NCI-H1436 treated with DMSO at 0.1 percent for 48 hours (cell line): ENCODE measurements around the gene AIFM3.
"Not testable (repeated sequence)": the region's sequence is repeated elsewhere in the genome, so short reads cannot be mapped to it uniquely, and the experiment has no call there.

Experiments used
- DNase-seq: peaks from one replicate; lab custom pipeline; 2025; lab: John Stamatoyannopoulos, UW

The AIFM3 gene

GRCh38 chr22:20992056-20992442 lies 25.0 kb downstream of the AIFM3 start:
- no peak for DNase-seq

DNA sequence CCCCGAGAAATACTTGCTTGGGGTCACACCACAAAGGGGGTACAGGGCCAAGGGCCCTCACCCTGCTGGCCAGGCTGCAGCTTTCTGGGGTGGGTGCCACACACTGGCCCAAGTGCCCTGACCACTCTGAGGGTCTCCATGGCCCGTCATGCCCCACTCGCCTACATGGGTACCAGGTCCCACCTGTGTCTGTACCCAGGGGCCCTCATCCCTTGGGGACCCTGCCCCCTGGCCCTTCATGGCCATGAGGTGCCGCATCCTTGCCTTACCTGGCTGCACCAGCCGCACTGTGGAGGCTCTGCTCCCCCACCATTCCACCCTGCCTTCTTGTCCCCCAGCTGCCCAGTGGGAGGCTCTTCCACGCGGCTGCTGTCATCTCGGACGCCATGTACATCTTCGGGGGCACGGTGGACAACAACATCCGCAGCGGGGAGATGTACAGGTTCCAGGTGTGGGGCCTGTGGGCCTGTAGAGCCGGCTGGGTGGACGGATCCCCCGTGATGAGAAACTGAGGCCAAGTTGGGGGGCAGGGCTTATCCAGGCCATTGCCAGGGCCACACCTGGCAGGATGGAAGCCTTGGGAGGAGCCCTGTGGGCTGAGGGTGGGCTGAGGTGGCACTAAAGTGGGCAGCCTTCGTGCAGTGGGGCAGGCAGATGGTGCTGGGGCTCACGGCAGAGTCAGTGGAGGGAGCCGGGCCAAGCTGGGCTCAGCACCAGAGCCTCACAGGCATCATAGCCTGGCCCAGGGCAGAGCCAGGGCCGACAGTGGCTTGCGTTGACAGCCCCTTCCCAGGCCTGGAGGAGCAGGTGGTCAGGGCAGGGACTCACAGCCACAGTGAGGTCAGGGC lies 25.6 kb downstream of the AIFM3 start:
- no peak for DNase-seq

DNA sequence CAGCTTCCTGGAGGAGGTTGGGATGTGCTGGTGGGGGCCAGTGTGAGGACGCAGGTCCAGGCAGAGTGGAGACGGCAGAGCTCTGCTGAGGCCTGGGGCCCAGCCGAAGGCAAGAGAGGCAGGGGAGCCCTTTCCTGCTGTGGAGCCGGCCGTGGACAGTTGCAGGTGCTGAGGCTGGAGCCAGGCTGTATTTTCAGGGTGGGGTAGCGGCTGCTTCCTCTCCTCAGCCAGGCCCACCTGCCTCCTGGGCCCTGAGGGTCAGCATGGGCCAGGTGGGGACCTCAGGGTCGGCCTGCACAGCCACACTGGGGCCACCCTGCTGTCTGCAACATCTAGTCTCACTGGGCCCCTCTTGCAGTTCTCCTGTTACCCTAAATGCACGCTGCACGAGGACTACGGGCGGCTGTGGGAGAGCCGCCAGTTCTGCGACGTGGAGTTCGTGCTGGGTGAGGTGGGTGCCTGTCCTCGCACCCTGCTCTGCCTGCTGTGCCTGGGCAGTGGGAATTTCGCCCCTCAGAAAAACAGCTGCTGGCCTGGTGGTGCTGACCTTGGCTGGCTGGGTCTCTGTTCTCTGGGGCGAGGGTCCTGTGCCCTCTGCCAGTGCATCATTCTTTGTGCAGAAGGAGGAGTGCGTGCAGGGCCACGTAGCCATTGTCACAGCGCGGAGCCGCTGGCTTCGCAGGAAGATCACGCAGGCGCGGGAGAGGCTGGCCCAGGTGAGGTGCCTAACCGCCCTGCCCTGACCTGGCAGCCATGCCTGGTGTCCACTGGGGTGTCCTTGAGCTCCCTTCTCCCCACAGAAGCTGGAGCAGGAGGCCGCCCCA lies 26.5 kb downstream of the AIFM3 start:
- no peak for DNase-seq

- DNase-seq: no peak
These were observed 27.3 kb downstream of the AIFM3 start for GRCh38 chr22:20994128-20994901.

GRCh38 chr22:20994902-20995241 lies 27.8 kb downstream of the AIFM3 start:
- DNase-seq: no peak

- no peak for DNase-seq
These were observed 28.4 kb downstream of the AIFM3 start for GRCh38 chr22:20995329-20996030.

- no peak for DNase-seq
These were observed 29.0 kb downstream of the AIFM3 start for GRCh38 chr22:20996031-20996410.

GRCh38 chr22:20996598-20997535 lies 29.8 kb downstream of the AIFM3 start:
- DNase-seq: no peak

DNA sequence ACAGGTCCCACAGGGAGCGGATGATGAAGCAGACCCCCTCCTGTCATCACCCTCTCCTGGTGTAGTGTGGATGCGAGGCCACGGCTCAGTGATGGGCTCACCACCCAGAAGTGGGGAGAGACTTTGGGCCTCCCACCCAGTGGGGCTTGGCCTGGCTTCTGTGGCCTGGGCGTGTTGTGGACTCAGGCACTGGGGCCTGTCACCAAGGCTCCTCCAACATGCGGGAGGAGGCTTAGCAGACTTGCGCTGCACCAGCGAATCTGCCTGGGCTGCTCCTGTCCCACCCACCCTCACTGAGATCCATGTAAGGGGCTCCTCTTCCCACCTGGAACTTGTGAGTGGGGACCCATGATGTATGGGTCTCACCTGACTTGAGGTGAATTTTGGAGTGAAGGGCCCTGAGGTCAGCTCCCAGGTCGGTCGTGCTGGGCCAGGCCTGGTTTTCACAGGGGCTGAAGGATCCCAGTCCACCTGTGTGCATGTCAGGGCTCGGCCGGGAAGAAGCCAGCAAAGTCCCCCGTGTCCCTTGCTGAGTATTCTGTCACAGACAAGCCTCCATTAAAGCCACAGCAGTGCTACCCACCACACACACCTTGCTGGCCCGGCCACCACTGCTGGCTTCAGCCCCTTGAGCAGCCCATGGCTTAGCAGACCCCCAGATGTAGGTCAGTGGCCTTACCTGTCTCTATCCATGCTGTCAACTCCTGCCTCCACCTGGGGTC lies 30.6 kb downstream of the AIFM3 start:
- DNase-seq: no peak

DNA sequence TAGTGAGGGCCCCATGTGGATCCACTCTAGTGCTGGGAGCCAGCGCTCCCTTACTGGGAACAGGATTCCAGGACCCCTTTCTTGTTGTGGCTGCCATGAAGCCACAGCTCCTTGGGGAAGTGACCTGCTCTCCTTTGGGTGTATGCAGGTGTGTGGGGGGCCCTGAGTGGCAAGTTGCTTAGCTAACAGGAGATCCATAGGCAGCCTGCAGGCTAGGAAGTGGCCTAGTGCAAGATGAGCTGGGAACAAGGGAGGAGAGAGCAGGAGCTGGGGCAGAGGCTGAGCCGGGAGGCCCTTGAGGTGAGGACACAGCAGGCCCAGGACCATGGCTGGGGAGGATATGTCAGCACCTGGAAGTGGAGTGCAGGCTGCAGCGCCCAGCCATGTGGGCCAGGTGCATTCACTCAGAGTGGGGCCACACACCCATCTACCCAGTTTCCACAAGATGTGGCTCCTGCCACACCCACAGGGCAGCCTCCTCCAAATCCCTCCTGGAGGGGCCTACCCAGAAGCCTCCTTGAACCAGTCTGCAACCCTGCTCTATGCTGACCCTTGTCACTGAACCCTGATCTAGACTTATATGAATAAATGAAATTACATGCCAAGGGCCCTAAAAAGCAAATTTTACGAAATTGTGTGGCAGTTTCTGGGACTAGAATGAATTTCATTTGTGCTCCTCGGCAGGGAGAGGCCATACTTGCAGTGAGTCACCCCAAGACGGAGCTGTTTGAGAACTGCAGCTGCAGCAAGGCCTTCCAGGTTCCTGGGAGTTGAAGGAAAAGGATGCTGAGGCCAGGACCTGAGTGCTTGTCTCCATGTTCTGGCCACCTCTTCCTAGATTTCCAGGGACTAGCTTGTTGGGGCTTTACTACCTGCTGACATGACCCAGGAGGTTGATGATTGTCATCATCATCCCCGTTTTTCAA lies 31.6 kb downstream of the AIFM3 start:
- no peak for DNase-seq

DNA sequence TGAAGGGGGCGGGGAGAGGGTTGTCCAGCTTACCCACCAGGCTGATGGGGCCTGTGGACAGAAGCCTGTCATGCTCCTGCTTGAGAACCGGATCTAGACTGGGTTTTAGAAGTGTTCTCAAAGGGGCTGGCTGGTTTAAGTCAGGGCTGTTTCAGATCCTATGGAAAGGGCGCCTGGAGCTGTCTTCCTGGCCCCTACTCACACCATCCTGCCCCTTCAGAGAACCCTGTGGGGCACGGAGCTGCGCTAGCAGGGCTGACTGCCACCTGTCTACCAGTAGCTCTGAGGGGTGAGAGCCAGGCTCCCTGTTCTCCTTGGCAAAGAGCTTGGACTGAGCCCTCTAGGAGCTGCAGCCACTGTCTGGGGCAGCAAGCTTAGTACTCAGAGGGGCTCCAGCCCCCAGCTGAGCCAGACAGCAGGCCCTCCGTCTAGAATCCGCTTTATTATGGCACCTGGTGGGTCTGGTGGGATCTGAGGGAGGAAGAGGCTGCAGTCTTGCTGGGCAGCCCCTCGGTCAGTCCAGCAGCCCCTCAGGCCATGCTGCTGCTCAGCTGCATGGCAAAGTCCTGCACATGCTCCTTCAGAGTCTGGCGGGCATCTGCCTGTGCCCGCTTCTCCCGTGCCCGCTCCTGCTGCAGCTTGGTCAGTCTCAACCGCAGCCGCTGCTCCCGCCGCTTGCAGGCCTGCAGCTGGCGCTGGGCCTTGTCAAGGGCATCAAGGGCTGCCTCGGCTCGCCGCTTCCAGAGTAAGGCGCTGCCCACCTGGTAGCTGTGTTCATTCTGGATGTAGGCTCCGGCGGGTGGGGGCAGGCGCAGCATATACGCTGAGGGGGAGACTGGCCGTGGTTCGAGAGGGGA lies 32.5 kb downstream of the AIFM3 start:
- no peak for DNase-seq

- no peak for DNase-seq
These were observed 33.3 kb downstream of the AIFM3 start for GRCh38 chr22:21000207-21000986.

GRCh38 chr22:21000987-21001600 lies 34.0 kb downstream of the AIFM3 start:
- DNase-seq: no peak

GRCh38 chr22:21001601-21002325 lies 34.7 kb downstream of the AIFM3 start, which contains the start of gene THAP7:
Gene THAP7, minus strand, starts transcription at chr22:21002118. Its CDS starts 207 bp downstream, at chr22:21001911.
- DNase-seq: peak; percentile 84

- no peak for DNase-seq
These were observed 36.7 kb downstream of the AIFM3 start for GRCh38 chr22:21003782-21004181.

DNA sequence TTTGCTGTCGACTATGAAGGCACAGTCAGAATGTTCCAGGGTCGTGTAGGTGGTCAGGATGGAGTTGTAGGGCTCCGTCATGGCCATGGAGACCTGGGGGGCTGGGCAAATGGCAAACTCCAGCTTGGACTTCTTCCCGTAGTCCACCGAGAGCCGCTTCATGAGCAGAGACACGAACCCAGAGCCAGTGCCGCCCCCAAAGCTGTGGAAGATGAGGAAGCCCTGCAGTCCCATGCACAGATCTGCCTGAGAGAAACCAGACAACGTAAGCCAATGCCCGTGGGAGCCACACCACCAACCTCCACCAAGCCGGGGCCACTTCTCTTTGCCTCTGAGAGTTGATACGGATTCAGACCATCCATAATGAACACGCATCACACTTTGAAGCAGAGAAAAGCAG lies 42.2 kb downstream of the AIFM3 start:
- not testable (repeated sequence) for DNase-seq
